Fibroblast of lung (primary cell): ENCODE measurements around the gene TRAK1. TPM values are rescaled to one million over a fixed set of nuclear protein-coding genes. Genes with fewer than 3 reads are reported as not detected.

ENCODE experiments used
- DNase-seq, 2 donors: peaks; one replicate each; pipeline versions ENCODE4 v3.0.0 to v3.0.0-alpha.2; 2010; ENCODE audit warnings: low read depth in 2 of 2
- H2AFZ ChIP-seq: 2 replicates; pipeline ENCODE4 v1.5.1; 2012; ENCODE audit warnings: low read length, control low read depth, inconsistent platforms
- H3K27ac ChIP-seq: 2 replicates; pipeline ENCODE4 v1.5.1; 2011; ENCODE audit warnings: low read length, control low read depth; ENCODE audit not compliant: insufficient read depth
- H3K27me3 ChIP-seq: 2 replicates; pipeline ENCODE4 v1.5.1; 2011; ENCODE audit warnings: mild to moderate bottlenecking, low read length; ENCODE audit not compliant: control insufficient read depth, insufficient read depth
- H3K36me3 ChIP-seq: 2 replicates; pipeline ENCODE4 v1.5.1; 2011; ENCODE audit warnings: low read length; ENCODE audit not compliant: control insufficient read depth, insufficient read depth
- H3K4me1 ChIP-seq: 2 replicates; pipeline ENCODE4 v1.5.1; 2011; ENCODE audit warnings: low read length; ENCODE audit not compliant: control insufficient read depth, insufficient read depth; ENCODE audit errors: extremely low read depth
- H3K4me2 ChIP-seq: 2 replicates; pipeline ENCODE4 v1.5.1; 2011; ENCODE audit warnings: low read length, control low read depth; ENCODE audit not compliant: insufficient read depth; ENCODE audit errors: extremely low read depth
- H3K4me3 ChIP-seq, 4 experiments: fragments of 200-600 bp in 1 of 4; sonication (generic) in 1 of 4; replicated peaks in 1 of 4; 2 replicates each; pipeline ENCODE4 v1.5.1; 2011 to 2016; ENCODE audit warnings: low read length in 4 of 4, low read depth in 3 of 4, mild to moderate bottlenecking in 3 of 4, control low read depth in 2 of 4, inconsistent platforms in 1 of 4, mixed read lengths in 1 of 4; ENCODE audit not compliant: insufficient read depth in 1 of 4; ENCODE audit errors: control extremely low read depth in 1 of 4
- H3K79me2 ChIP-seq: 2 replicates; pipeline ENCODE4 v1.5.1; 2012; ENCODE audit warnings: mild to moderate bottlenecking, low read length, inconsistent platforms; ENCODE audit not compliant: control insufficient read depth, insufficient read depth
- H3K9ac ChIP-seq: 2 replicates; pipeline ENCODE4 v1.5.1; 2011; ENCODE audit warnings: mild to moderate bottlenecking, low read length, control low read depth; ENCODE audit not compliant: insufficient read depth
- H3K9me3 ChIP-seq: 2 replicates; pipeline ENCODE4 v1.5.1; 2012; ENCODE audit warnings: low read depth, low read length; ENCODE audit not compliant: control insufficient read depth, insufficient read depth
- H4K20me1 ChIP-seq: 2 replicates; pipeline ENCODE4 v1.5.1; 2011; ENCODE audit warnings: low read length; ENCODE audit not compliant: control insufficient read depth, insufficient read depth; ENCODE audit errors: extremely low read depth
- EZH2 ChIP-seq: IDR thresholded peaks from 2 replicates; pipeline ENCODE4 v1.5.1; 2012; ENCODE audit warnings: low read length, control low read depth, mild to moderate bottlenecking; ENCODE audit errors: missing control alignments
- polyA plus RNA-seq, 2 donors: library from polyadenylated mRNA; depleted of rRNA in 1 of 2; stranded (reverse) in 1 of 2; unstranded in 1 of 2; fragments of >200 nt; gene quantifications; 2 replicates each; pipeline ENCODE4 v1.2.1, GENCODE V29; 2011 to 2012; ENCODE audit warnings: missing spikeins in 1 of 2
- total RNA-seq: library from RNA; depleted of rRNA; stranded (reverse); fragments of >200 nt; gene quantifications from 2 replicates; pipeline ENCODE4 v1.2.1, GENCODE V29; 2014
- TF ChIP-seq, protein P1 (sequence below), 2 donors: IDR thresholded peaks in 1 of 2; conservative IDR thresholded peaks in 1 of 2; 1 replicate in 1 of 2; 2 replicates in 1 of 2; pipeline ENCODE4 v1.5.1; 2011 to 2012; ENCODE audit warnings: low read length in 2 of 2, control low read depth in 1 of 2, inconsistent platforms in 1 of 2, low read depth in 1 of 2, mild to moderate bottlenecking in 1 of 2

The TRAK1 gene
- total and polyA plus RNA-seq, 2 donors (not counting 1 experiment from before 2014, with no cell fraction given): 37.8 to 44.0 TPM

GRCh38 chr3:42269647-42270046 is 178.5 kb downstream of the TRAK1 start:
- DNase-seq: no peak
- Histone ChIP-seq H4K20me1 (no peaks in the 10 kb centered on the region), H3K36me3 (no peaks in the 10 kb centered on the region), H3K27me3 (peaks cover 32% of the 10 kb centered on the region), H3K4me2 (no peak overlapping the region), H2AFZ (no peak overlapping the region), H3K79me2 (no peaks in the 10 kb centered on the region), H3K4me1 (no peaks in the 10 kb centered on the region), H3K27ac (no peak overlapping the region), H3K9ac (no peak overlapping the region), H3K9me3 (no peaks in the 10 kb centered on the region), H3K4me3 (no peak overlapping the region)
- TF ChIP-seq EZH2: no peak
- TF ChIP-seq, protein P1, sequence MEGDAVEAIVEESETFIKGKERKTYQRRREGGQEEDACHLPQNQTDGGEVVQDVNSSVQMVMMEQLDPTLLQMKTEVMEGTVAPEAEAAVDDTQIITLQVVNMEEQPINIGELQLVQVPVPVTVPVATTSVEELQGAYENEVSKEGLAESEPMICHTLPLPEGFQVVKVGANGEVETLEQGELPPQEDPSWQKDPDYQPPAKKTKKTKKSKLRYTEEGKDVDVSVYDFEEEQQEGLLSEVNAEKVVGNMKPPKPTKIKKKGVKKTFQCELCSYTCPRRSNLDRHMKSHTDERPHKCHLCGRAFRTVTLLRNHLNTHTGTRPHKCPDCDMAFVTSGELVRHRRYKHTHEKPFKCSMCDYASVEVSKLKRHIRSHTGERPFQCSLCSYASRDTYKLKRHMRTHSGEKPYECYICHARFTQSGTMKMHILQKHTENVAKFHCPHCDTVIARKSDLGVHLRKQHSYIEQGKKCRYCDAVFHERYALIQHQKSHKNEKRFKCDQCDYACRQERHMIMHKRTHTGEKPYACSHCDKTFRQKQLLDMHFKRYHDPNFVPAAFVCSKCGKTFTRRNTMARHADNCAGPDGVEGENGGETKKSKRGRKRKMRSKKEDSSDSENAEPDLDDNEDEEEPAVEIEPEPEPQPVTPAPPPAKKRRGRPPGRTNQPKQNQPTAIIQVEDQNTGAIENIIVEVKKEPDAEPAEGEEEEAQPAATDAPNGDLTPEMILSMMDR (conservative IDR thresholded peaks at IDR 0.05 in 1 of 2, IDR thresholded peaks at IDR 0.05 in 1 of 2; ENCODE audit: low read depth in 1 of 2, low read length in 2 of 2): no peak

- Histone ChIP-seq H3K9me3 (no peaks in the 10 kb centered on the region), H2AFZ (no peak overlapping the region), H3K27me3 (peaks cover 25% of the 10 kb centered on the region), H3K4me2 (no peak overlapping the region), H3K36me3 (no peaks in the 10 kb centered on the region), H3K4me1 (no peaks in the 10 kb centered on the region), H3K27ac (no peak overlapping the region), H3K79me2 (no peaks in the 10 kb centered on the region), H3K9ac (no peak overlapping the region), H3K4me3 (no peak overlapping the region), H4K20me1 (no peaks in the 10 kb centered on the region)
- TF ChIP-seq EZH2: no peak
- TF ChIP-seq, protein P1 (conservative IDR thresholded peaks at IDR 0.05 in 1 of 2, IDR thresholded peaks at IDR 0.05 in 1 of 2; ENCODE audit: low read depth in 1 of 2, low read length in 2 of 2): no peak
- no peak for DNase-seq
Observed at GRCh38 chr3:42270561-42270960, 179.4 kb downstream of the TRAK1 start.

DNA sequence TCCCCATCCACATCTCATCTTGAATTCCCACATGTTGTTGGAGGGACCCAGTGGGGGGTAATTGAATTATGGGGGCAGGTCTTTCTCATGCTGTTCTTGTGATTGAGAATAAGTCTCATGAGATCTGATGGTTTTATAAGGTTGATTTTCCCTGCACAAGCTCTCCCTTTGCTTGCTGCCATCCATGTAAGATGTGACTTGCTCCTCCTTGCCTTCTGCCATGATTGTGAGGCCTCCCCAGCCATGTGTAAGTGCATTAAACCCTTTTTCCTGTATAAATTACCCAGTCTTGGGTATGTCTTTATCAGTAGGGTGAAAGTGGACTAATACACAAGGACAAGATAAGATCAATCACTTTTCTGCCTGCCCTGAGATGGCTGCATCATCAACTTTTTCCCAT is 180.6 kb downstream of the TRAK1 start:
- Histone ChIP-seq H2AFZ (no peak overlapping the region), H3K9me3 (no peaks in the 10 kb centered on the region), H3K79me2 (no peaks in the 10 kb centered on the region), H3K27ac (no peak overlapping the region), H3K27me3 (peaks cover 21% of the 10 kb centered on the region), H4K20me1 (no peaks in the 10 kb centered on the region), H3K4me2 (no peak overlapping the region), H3K4me1 (no peaks in the 10 kb centered on the region), H3K4me3 (no peak overlapping the region), H3K9ac (no peak overlapping the region), H3K36me3 (no peaks in the 10 kb centered on the region)
- DNase-seq: no peak
- TF ChIP-seq EZH2: no peak
- TF ChIP-seq, protein P1 (conservative IDR thresholded peaks at IDR 0.05 in 1 of 2, IDR thresholded peaks at IDR 0.05 in 1 of 2; ENCODE audit: low read depth in 1 of 2, low read length in 2 of 2): no peak
